ENCODE data around the gene TNIP1.

- TF ChIP-seq, protein P1, sequence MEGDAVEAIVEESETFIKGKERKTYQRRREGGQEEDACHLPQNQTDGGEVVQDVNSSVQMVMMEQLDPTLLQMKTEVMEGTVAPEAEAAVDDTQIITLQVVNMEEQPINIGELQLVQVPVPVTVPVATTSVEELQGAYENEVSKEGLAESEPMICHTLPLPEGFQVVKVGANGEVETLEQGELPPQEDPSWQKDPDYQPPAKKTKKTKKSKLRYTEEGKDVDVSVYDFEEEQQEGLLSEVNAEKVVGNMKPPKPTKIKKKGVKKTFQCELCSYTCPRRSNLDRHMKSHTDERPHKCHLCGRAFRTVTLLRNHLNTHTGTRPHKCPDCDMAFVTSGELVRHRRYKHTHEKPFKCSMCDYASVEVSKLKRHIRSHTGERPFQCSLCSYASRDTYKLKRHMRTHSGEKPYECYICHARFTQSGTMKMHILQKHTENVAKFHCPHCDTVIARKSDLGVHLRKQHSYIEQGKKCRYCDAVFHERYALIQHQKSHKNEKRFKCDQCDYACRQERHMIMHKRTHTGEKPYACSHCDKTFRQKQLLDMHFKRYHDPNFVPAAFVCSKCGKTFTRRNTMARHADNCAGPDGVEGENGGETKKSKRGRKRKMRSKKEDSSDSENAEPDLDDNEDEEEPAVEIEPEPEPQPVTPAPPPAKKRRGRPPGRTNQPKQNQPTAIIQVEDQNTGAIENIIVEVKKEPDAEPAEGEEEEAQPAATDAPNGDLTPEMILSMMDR (IDR thresholded peaks at IDR 0.05; ENCODE audit: low read depth, low read length, poor library complexity, severe bottlenecking): no peak
- TF ChIP-seq EZH2phosphoT487 (IDR thresholded peaks at IDR 0.05; ENCODE audit: borderline replicate concordance, low read length): no peak
Observed at GRCh38 chr5:151015974-151016587, 64.8 kb downstream of the TNIP1 start.

Data from DOHH2 (cell line).